Dendritic cell treated with granulocyte-macrophage colony-stimulating factor and Interleukin-4, amounts not matched to agents 40 ng/mL and 50 ng/mL, for 4 days (primary cell): ENCODE measurements around the gene ZNF503.

Experiments
- H3K27ac Mint-ChIP-seq: one replicate; pipeline ENCODE4 v1.8.0; 2022; ENCODE audit warnings: mild to moderate bottlenecking, mixed read lengths
- H3K27me3 Mint-ChIP-seq: one replicate; pipeline ENCODE4 v1.8.0; 2022; ENCODE audit warnings: mild to moderate bottlenecking, mixed read lengths
- H3K36me3 Mint-ChIP-seq: one replicate; pipeline ENCODE4 v1.8.0; 2022; ENCODE audit warnings: low read depth, mixed read lengths
- H3K4me1 Mint-ChIP-seq: one replicate; pipeline ENCODE4 v1.8.0; 2022; ENCODE audit warnings: low read depth, mixed read lengths
- H3K4me3 Mint-ChIP-seq: one replicate; pipeline ENCODE4 v1.8.0; 2022; ENCODE audit warnings: mild to moderate bottlenecking, moderate library complexity, mixed read lengths
- H3K9me3 Mint-ChIP-seq: one replicate; pipeline ENCODE4 v1.8.0; 2022; ENCODE audit warnings: mixed read lengths
- intact Hi-C: fragments of 100-400 bp; cut with micrococcal nuclease; formaldehyde crosslinking; loops from one replicate; pipeline ENCODE4 v1.15.0; 2022

The ZNF503 gene, protein sequence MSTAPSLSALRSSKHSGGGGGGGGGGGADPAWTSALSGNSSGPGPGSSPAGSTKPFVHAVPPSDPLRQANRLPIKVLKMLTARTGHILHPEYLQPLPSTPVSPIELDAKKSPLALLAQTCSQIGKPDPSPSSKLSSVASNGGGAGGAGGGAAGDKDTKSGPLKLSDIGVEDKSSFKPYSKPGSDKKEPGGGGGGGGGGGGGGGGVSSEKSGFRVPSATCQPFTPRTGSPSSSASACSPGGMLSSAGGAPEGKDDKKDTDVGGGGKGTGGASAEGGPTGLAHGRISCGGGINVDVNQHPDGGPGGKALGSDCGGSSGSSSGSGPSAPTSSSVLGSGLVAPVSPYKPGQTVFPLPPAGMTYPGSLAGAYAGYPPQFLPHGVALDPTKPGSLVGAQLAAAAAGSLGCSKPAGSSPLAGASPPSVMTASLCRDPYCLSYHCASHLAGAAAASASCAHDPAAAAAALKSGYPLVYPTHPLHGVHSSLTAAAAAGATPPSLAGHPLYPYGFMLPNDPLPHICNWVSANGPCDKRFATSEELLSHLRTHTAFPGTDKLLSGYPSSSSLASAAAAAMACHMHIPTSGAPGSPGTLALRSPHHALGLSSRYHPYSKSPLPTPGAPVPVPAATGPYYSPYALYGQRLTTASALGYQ

DNA sequence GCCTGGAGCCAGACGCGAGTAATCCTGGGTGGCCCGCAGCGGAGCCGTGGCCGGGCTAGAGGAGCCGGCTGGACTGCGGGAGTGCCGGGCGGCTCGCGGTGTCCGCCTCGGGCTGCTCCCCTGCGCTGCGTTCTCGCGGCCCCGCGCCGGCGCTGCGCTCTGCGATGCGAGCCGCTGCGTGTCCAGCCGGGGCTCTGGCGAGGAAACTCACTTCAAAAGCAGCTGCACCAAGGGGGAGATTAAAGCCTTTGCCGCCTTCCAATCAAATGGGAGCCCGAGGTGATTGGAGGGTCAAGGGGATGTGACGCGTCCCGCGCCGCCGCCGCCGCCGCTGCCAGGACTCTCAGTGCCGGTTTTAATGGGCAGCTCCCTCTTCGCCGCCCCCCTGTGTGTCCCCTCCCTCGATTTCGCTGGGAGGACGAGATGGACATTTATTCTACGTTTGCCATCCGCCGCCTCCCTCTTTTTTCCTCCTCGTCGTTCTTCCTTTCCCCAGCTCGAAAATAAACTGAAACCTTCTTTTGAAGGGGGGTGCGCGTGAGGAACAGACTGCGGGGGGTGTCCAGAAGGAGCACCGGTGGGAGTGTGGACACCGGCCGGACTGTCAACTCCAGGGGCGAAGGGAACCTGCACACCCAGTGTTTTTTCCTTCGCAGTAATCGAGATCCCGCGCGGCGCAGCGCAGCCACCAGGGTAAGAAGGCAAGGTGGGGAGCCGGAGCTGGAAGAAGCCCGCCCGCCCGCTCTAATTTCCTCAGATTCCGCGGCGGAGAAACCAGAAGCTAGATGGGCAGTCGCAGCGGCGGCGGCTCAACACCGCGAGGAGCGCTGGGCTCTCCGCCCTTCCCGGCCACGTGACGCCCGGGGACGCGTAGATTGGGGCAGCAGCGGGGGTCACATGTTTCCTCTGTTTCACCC is at the start of gene ZNF503:
ZNF503 (minus strand) TSS at position 196 of the 917 bp plus-strand sequence. CDS start 345 bp downstream, outside the sequence.
- Mint-ChIP-seq H3K4me3 (peak within 1 kb of the TSS; percentile 83), H3K9me3 (no peaks in the 10 kb centered on the region), H3K27ac (peak within 1 kb of the TSS; percentile 91), H3K4me1 (peaks cover 52% of the 10 kb centered on the region), H3K36me3 (peaks cover 56% of the 10 kb centered on the region), H3K27me3 (peaks cover 63% of the 10 kb centered on the region)
- intact Hi-C loops = loop anchor here (2.0 to 10.0 kb wide), 4 partner anchors 29 to 905 kb away; partner anchors contain the start of gene LRMDA

DNA sequence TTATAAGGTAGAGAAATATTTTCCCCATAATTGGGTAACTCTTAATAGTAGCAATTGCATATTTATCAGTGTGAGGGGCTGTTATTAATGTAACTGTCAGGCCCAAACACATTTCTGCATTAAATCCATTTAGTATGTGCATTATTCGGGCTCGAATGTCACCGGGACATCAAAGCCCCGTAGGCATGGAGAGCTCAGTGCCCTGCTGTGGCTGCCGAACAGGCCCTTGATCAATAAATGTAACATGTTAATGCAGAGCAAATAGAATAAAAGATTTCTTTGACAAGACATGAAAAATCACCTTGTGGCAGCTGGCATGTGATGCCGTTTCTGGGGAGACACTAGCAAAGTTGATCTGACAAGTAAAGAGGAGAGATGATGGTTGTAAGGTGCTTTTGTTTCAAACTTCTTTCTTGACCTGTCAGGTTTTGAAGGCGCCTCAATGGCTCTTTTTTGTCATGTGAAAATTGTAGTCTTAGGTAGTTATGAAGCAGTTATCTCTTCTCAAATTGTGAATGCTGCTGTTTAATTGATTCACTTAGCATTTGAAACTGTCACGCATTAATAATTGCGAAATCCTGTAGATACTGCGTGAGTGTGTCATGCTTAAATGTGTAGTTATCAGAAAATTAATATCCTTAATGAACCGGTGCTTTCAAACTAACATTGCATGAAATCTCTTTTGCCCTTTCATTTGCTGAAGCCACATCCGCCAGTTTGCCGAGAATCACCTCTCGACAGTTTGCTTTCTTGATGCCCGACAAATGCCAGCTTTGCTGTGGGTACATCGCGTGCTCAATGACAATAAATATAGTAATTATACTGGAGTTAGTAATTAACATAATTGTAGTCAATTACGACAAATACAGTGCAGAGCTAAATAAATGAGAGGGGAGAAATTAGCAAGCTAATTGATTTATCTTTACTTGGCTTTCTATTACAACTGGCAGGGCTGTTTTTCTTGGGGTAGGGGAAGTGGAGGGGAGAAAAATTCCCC is 49.4 kb upstream of the ZNF503 start:
- Mint-ChIP-seq H3K27ac (no peak overlapping the region), H3K9me3 (peaks cover 9% of the 10 kb centered on the region), H3K4me3 (no peak overlapping the region), H3K36me3 (peaks cover 72% of the 10 kb centered on the region), H3K27me3 (no peaks in the 10 kb centered on the region), H3K4me1 (peaks cover 6% of the 10 kb centered on the region)
- intact Hi-C loops = no loop called here

DNA sequence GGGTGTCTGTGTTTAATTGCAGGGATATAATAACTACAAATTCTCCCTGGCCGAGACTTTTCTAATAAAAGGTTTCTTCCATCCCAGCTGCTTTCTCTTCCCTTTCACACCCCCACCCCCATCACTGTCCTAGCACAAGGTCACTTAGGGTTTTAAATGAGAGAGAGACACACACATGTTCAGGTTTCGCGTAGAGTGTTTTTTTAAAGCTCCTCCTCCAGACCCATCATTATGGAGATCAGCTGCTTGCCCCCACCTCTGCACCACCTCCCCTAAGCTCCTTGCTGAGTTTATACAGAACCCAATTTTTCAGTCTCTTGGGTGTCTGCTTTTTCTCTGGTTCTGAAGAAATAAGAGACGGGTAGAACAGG is 48.5 kb upstream of the ZNF503 start:
- no peak overlapping the region for H3K27ac Mint-ChIP-seq
- intact Hi-C loops = no loop called here
- peaks cover 6% of the 10 kb centered on the region for H3K4me1 Mint-ChIP-seq
- no peaks in the 10 kb centered on the region for H3K27me3 Mint-ChIP-seq
- peaks cover 12% of the 10 kb centered on the region for H3K9me3 Mint-ChIP-seq
- peaks cover 72% of the 10 kb centered on the region for H3K36me3 Mint-ChIP-seq
- H3K4me3 Mint-ChIP-seq = no peak overlapping the region

DNA sequence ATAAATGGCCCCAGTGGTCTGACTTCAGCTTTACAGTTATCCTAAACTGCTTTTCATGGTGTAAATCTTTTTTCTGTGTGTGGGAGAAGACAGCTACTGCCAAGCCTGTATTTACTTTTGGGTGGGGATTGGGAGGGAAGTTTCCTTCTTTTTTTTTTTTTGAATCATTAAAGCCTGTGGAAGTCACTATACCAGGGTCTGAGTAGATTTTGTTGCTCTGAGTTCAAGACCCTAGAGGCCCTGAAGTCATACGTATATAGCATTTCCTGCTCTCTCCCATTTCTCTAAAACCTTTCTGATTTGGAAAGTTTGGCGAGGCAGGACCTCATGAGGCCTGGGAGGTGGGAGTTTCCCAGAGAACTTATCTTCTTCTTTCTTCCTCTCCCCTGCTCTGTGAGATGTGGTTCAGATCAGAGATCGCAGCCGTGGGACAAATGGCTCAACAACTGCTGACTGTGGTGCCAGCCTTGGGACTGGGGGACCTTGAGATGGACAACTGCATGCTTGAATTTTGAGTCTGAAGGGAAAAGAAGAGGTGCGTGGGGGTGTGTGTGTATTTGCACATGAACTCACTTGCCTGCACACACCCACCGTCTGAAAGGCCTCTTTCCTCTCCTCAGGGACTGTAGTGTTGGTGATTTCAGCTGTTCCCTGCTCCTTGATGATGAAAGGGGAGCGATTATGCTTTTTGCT is 48.0 kb upstream of the ZNF503 start:
- Mint-ChIP-seq H3K27me3 (no peaks in the 10 kb centered on the region), H3K4me1 (peaks cover 6% of the 10 kb centered on the region), H3K4me3 (no peak overlapping the region), H3K9me3 (peaks cover 12% of the 10 kb centered on the region), H3K36me3 (peaks cover 74% of the 10 kb centered on the region), H3K27ac (no peak overlapping the region)
- intact Hi-C loops = no loop called here

DNA sequence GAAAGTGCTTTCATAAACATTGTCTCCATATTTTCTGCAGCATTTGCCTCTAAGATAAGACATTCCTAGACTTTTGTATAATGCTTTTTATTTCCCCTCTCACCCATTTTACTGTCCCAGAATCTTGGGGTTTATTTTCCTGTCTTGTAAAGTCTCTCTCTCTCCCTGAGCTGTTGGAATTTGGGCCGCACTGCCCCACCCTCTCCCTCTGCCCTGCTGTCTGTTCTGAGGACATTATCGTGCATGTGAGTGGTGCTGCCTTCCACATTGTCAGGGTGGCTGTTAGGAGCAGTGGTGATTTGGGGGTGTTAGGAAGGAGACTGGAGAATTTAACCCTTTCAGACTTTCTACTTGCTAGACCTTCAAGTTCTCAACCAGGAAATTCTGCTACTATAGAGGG is 46.6 kb upstream of the ZNF503 start:
- intact Hi-C loops = no loop called here
- Mint-ChIP-seq H3K27me3 (no peaks in the 10 kb centered on the region), H3K9me3 (peaks cover 26% of the 10 kb centered on the region), H3K36me3 (peaks cover 80% of the 10 kb centered on the region), H3K4me1 (peaks cover 6% of the 10 kb centered on the region), H3K27ac (no peak overlapping the region), H3K4me3 (no peak overlapping the region)

DNA sequence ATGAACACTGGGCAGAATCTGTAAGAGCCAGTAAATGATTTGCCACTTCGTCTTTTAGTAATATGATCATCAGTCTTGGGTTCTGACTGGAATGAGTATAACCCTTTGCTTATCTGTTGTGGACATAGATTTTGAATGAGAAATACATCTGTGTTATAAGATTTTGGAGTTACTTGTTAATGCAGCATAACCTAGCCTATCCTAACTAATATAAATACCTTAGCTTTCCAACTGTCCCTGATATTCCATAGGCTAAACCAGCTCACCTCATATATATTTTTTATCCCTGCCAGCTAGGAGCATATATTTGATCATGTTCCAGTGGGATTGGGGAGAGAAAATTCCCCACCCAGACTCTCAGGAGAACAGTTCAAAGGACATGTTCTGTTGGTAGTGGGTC is 44.9 kb upstream of the ZNF503 start:
- Mint-ChIP-seq H3K4me1 (peaks cover 15% of the 10 kb centered on the region), H3K27me3 (no peaks in the 10 kb centered on the region), H3K27ac (no peak overlapping the region), H3K4me3 (no peak overlapping the region), H3K36me3 (peaks cover 85% of the 10 kb centered on the region), H3K9me3 (peaks cover 36% of the 10 kb centered on the region)
- intact Hi-C loops = no loop called here

DNA sequence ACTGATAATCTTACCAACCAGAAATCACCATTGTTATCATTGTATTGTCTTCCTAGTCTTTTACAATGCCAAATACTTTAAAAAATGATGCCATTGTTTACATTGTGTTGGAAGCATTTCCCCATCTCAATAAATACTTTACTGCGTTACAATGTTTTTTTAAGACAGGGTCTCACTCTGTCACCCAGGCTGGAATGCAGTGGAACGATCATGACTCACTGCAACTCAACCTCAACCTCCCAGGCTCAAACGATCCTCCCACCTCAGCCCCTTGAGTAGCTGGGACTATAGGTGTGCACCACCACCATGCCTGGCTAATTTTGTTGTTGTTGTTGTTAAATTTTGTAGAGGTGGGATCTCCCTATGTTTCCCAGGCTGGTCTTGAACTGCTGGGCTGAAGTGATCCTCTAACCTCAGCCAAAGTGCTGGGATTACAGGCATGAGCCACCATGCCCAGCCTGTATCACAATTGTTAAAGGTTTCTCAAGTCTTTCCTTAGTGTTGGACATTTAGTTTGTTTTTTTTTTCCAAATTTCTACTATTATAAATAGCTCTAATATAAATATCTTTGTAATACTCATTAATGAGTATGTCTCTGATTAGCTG is 43.3 kb upstream of the ZNF503 start:
- Mint-ChIP-seq H3K27me3 (no peaks in the 10 kb centered on the region), H3K36me3 (peaks cover 92% of the 10 kb centered on the region), H3K27ac (no peak overlapping the region), H3K4me3 (no peak overlapping the region), H3K4me1 (peaks cover 24% of the 10 kb centered on the region), H3K9me3 (peaks cover 36% of the 10 kb centered on the region)
- intact Hi-C loops = no loop called here

DNA sequence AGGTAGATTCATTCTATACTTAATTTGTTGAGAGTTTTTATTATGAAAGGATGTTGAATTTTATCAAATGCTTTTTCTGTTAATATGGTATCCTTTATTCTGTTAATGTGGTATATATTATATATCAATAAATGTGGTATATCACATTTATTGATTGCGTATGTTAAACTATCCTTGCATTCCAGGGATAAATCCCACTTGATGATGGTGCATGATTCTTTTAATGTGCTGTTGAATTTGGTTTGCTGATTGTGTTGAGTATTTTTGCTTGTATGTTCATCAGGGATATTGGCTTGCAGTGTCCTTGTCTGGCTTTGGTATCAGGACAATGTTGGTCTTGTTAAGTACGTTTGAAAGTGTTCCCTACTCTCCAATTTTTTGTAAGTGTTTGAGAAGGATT is 41.8 kb upstream of the ZNF503 start:
- Mint-ChIP-seq H3K9me3 (peaks cover 36% of the 10 kb centered on the region), H3K36me3 (peaks cover 97% of the 10 kb centered on the region), H3K27ac (no peak overlapping the region), H3K27me3 (no peaks in the 10 kb centered on the region), H3K4me1 (peaks cover 29% of the 10 kb centered on the region), H3K4me3 (no peak overlapping the region)
- intact Hi-C loops = no loop called here

DNA sequence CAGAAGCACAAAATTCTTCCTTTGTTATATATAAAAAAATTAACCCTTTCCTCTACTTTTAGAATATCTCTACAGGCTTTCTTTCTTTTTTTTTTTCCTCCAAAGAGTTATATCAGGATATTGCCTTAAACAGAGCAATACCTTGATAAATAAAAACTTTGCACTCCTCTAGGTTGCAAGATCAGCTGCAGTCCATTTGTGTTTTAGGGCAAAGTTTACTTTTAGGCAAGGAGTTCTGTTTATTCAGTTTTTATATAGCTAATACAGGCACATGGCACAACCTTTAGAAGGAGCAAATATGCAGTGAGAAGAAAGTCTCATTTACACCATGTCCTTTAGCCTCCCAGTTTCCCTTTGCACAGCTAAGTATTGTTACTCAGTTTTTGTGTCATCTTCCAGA is 40.1 kb upstream of the ZNF503 start:
- Mint-ChIP-seq H3K9me3 (peaks cover 34% of the 10 kb centered on the region), H3K27ac (no peak overlapping the region), H3K4me3 (no peak overlapping the region), H3K36me3 (peaks cover 96% of the 10 kb centered on the region), H3K27me3 (no peaks in the 10 kb centered on the region), H3K4me1 (peaks cover 35% of the 10 kb centered on the region)
- intact Hi-C loops = no loop called here

DNA sequence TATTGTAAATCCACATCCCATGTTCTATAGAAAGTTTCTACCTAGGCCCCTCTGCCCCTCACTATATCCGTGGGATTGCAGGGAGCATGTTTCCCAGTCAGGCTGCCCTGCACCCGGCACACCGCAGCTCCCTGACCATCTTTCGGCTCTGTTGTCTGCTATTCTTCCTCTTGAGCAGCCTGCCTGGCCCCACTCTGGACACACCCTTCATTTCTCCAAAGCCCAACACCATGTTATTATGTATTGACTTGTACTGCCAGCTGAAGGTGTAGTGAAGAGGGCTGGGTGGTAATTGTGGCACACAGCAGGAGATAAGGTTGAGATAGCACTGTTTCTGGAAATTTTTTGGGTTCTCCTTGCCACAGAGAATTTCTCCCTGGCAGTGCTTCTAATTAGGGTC is 39.6 kb upstream of the ZNF503 start:
- Mint-ChIP-seq H3K4me3 (no peak overlapping the region), H3K27me3 (no peaks in the 10 kb centered on the region), H3K36me3 (peaks cover 92% of the 10 kb centered on the region), H3K27ac (no peak overlapping the region), H3K9me3 (peaks cover 29% of the 10 kb centered on the region), H3K4me1 (peaks cover 35% of the 10 kb centered on the region)
- intact Hi-C loops = no loop called here

DNA sequence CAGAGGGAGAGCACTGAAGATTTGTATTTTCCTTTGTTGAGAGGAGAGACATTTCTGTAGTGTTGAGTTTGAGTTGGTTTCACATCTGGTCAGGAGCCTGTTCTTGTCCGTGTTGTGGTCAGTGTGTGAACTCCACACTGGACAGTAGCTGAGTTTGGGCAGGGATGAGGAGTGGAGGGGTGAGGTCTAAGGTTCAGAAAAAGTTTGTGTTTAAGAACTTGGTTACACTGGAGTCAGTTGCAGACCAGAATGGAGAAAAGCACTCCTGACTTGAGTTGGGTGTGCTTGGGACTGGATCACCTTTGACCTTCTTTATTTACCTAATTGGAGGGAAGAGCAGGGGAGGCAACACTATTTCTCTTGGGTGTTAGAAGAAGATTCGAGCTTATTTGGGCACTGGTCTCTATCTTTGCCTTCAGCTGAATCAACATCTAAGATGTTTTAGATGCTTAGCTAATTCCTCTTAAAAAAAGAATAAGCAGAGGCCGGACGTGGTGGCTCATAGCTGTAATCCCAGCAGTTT is 38.8 kb upstream of the ZNF503 start:
- Mint-ChIP-seq H3K36me3 (peaks cover 90% of the 10 kb centered on the region), H3K9me3 (peaks cover 23% of the 10 kb centered on the region)

DNA sequence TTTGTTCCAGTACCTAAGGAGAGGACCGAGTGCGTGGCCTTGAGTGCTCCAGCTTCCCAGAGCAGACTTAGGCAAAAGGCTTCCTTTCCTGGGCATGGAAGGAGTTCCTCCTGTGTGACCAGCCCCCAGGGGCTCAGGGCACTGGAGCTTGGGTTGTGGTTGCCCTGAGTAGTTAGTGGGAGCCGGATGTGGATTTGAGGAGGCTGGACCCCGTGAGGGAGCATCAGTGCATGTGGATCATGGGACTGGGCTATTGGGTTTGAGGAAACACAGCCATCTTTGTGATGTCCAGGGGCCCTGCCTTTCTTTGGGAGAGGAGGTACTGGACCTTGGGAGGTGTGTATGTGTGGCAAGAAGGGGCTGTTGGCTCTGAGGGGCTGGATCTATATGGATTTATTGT is 38.2 kb upstream of the ZNF503 start:
- Mint-ChIP-seq H3K9me3 (peaks cover 23% of the 10 kb centered on the region), H3K27me3 (no peaks in the 10 kb centered on the region), H3K36me3 (peaks cover 90% of the 10 kb centered on the region), H3K27ac (no peak overlapping the region), H3K4me1 (peaks cover 44% of the 10 kb centered on the region), H3K4me3 (no peak overlapping the region)
- intact Hi-C loops = no loop called here

More for the DNA sequence above, 38.8 kb upstream of the ZNF503 start:
- Mint-ChIP-seq H3K27ac (no peak overlapping the region), H3K27me3 (no peaks in the 10 kb centered on the region), H3K4me1 (peaks cover 39% of the 10 kb centered on the region), H3K4me3 (no peak overlapping the region)
- intact Hi-C loops = no loop called here
